IMR-90 (cell line): ENCODE results near the gene YTHDC2.

Source experiments
- CEBPB ChIP-seq: IDR thresholded peaks from 2 replicates; pipeline ENCODE4 v1.6.1; 2012; ENCODE audit warnings: low read depth, low read length, improper control_type of control experiment
- CHD1 ChIP-seq: IDR thresholded peaks from 2 replicates; pipeline ENCODE4 v1.6.1; 2012; ENCODE audit warnings: low read depth, low read length, improper control_type of control experiment
- CTCF ChIP-seq: conservative IDR thresholded peaks from 2 replicates; pipeline ENCODE4 v1.5.1; 2012; ENCODE audit warnings: mild to moderate bottlenecking, low read depth, low read length, improper control_type of control experiment
- FOS ChIP-seq: fragments of 150-350 bp; IDR thresholded peaks from 2 replicates; pipeline ENCODE4 v1.6.1; 2016; ENCODE audit warnings: low read depth, low read length
- POLR2A ChIP-seq: IDR thresholded peaks from 2 replicates; pipeline ENCODE4 v1.6.1; 2012; ENCODE audit warnings: mild to moderate bottlenecking, low read depth, low read length
- RAD21 ChIP-seq: IDR thresholded peaks from 2 replicates; pipeline ENCODE4 v1.6.1; 2012; ENCODE audit warnings: low read length, improper control_type of control experiment
- RCOR1 ChIP-seq: IDR thresholded peaks from 2 replicates; pipeline ENCODE4 v1.6.1; 2012; ENCODE audit warnings: mild to moderate bottlenecking, low read length, improper control_type of control experiment; ENCODE audit not compliant: insufficient replicate concordance
- RFX5 ChIP-seq: IDR thresholded peaks from 2 replicates; pipeline ENCODE4 v1.8.0; 2012; ENCODE audit warnings: low read depth, mild to moderate bottlenecking, low read length, moderate library complexity
- SMC3 ChIP-seq: fragments of 150-350 bp; IDR thresholded peaks from 2 replicates; pipeline ENCODE4 v1.6.1; 2016; ENCODE audit warnings: low read depth, mild to moderate bottlenecking, antibody characterized with exemption, low read length, moderate library complexity
- TF ChIP-seq, protein P1 (sequence below): fragments of 150-350 bp; IDR thresholded peaks from 2 replicates; pipeline ENCODE4 v1.6.1; 2017; ENCODE audit warnings: mild to moderate bottlenecking, antibody characterized with exemption, low read length, low read depth

GRCh38 chr5:113507601-113508000, 5.9 kb upstream of the YTHDC2 start:
- TF ChIP-seq POLR2A (no peak), CTCF (no peak), RCOR1 (no peak), SMC3 (no peak), FOS (no peak), RAD21 (no peak), CHD1 (no peak), CEBPB (peak; percentile 55), RFX5 (no peak)
- TF ChIP-seq, protein P1, sequence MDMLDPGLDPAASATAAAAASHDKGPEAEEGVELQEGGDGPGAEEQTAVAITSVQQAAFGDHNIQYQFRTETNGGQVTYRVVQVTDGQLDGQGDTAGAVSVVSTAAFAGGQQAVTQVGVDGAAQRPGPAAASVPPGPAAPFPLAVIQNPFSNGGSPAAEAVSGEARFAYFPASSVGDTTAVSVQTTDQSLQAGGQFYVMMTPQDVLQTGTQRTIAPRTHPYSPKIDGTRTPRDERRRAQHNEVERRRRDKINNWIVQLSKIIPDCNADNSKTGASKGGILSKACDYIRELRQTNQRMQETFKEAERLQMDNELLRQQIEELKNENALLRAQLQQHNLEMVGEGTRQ: no peak
